ENCODE measurements around the gene DMAC2. TPM values are rescaled to one million over a fixed set of nuclear protein-coding genes. Genes with fewer than 3 reads are reported as not detected.
"Not testable (repeated sequence)": the region's sequence is repeated elsewhere in the genome, so short reads cannot be mapped to it uniquely, and the experiment has no call there.

DMAC2 gene
- total RNA-seq, 1 donor from 2014 or later, result 38.2 TPM

- ATAC-seq (ENCODE audit: low read depth), result no peak
- peaks cover 47% of the 10 kb centered on the region for H3K4me1 Mint-ChIP-seq
- H3K36me3 Mint-ChIP-seq (ENCODE audit: low read depth), result peaks cover 38% of the 10 kb centered on the region
- H3K9me3 Mint-ChIP-seq, result no peaks in the 10 kb centered on the region
- CTCF ChIA-PET, result interaction anchor here (1.5 kb wide), 1 partner anchor 45 kb away, joined by 3 read pairs; the partner anchor contains the start of gene DMAC2
- intact Hi-C loops (cut with micrococcal nuclease), result no loop called here
- H3K27ac Mint-ChIP-seq, result peak overlapping the region; percentile 16
- POLR2A ChIA-PET, result interaction anchor here (1.3 kb wide), 1 partner anchor 12 kb away, joined by 3 read pairs; no protein-coding TSS in a partner anchor
- H3K4me3 Mint-ChIP-seq, result peak overlapping the region; percentile 1
- DNase-seq, result no peak
- H3K27me3 Mint-ChIP-seq, result no peaks in the 10 kb centered on the region
- TF ChIP-seq, protein P1, sequence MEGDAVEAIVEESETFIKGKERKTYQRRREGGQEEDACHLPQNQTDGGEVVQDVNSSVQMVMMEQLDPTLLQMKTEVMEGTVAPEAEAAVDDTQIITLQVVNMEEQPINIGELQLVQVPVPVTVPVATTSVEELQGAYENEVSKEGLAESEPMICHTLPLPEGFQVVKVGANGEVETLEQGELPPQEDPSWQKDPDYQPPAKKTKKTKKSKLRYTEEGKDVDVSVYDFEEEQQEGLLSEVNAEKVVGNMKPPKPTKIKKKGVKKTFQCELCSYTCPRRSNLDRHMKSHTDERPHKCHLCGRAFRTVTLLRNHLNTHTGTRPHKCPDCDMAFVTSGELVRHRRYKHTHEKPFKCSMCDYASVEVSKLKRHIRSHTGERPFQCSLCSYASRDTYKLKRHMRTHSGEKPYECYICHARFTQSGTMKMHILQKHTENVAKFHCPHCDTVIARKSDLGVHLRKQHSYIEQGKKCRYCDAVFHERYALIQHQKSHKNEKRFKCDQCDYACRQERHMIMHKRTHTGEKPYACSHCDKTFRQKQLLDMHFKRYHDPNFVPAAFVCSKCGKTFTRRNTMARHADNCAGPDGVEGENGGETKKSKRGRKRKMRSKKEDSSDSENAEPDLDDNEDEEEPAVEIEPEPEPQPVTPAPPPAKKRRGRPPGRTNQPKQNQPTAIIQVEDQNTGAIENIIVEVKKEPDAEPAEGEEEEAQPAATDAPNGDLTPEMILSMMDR (IDR thresholded peaks at IDR 0.05), result no peak
Measured at GRCh38 chr19:41395355-41395754, 44.4 kb downstream of the DMAC2 start.

- POLR2A ChIA-PET, result no interaction called here
- no peaks in the 10 kb centered on the region for H3K27me3 Mint-ChIP-seq
- CTCF ChIA-PET, result no interaction called here
- H3K4me3 Mint-ChIP-seq, result no peak overlapping the region
- intact Hi-C loops (cut with micrococcal nuclease), result no loop called here
- DNase-seq (no peak), ATAC-seq (ENCODE audit: low read depth) (no peak)
- no peak overlapping the region for H3K27ac Mint-ChIP-seq
- TF ChIP-seq, protein P1 (IDR thresholded peaks at IDR 0.05), result no peak
- peaks cover 28% of the 10 kb centered on the region for H3K4me1 Mint-ChIP-seq
- H3K9me3 Mint-ChIP-seq, result no peaks in the 10 kb centered on the region
- H3K36me3 Mint-ChIP-seq (ENCODE audit: low read depth), result peaks cover 55% of the 10 kb centered on the region
Measured at GRCh38 chr19:41392775-41393174, 46.9 kb downstream of the DMAC2 start.

DNA sequence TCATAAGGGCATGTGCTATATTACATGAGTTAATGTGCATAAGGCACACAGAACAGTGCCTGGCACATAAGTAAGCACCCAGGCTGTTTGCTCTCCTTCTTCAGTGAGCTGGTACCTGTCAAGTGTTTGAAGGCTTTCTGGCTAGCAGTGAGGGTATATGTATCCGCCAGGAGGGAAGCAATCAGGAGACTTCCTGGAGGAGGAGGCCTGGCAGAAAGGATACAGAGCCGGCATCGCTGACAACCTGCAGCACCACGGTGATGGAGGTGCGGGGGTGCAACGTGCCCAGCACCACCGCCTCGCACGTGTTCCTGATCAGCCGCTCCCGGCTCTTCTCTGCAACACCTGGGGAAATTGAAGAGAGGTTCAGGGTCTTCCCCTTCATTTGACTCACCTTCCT, 48.1 kb downstream of the DMAC2 start:
- POLR2A ChIA-PET, result interaction anchor here (0.7 kb wide), 1 partner anchor 8 kb away, joined by 3 read pairs; no protein-coding TSS in a partner anchor
- DNase-seq (no peak), ATAC-seq (ENCODE audit: low read depth) (no peak)
- intact Hi-C loops (cut with micrococcal nuclease), result no loop called here
- Mint-ChIP-seq H3K9me3 (no peaks in the 10 kb centered on the region), H3K27ac (no peak overlapping the region), H3K4me3 (no peak overlapping the region), H3K27me3 (no peaks in the 10 kb centered on the region), H3K36me3 (ENCODE audit: low read depth) (peaks cover 59% of the 10 kb centered on the region), H3K4me1 (peaks cover 18% of the 10 kb centered on the region)
- TF ChIP-seq, protein P1 (IDR thresholded peaks at IDR 0.05), result no peak
- CTCF ChIA-PET, result no interaction called here

DNA sequence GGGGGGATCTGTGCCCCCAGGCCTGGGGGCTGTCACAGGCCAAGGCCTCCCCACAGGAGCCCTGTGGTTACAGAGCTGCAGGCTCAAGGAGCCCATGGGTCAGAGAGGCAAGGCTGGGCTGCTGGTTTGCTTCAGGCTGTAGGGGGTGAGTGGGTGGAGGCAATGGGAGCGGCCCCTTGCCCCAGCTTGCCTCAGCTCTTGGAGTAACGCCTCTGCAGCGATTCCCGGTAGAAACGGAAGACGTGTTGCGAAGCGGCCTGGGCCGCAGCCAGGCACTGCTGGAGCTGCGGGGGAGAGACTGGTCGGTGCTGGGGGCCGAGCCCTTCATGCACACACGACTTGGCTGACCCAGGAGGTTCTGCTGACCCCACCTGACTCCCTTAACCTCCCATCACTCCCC, 53.3 kb downstream of the DMAC2 start:
- ATAC-seq (ENCODE audit: low read depth) (no peak), DNase-seq (no peak)
- no peaks in the 10 kb centered on the region for H3K9me3 Mint-ChIP-seq
- H3K4me3 Mint-ChIP-seq, result no peak overlapping the region
- TF ChIP-seq, protein P1 (IDR thresholded peaks at IDR 0.05), result no peak
- ChIA-PET POLR2A (interaction anchor here (1.2 kb wide), 1 partner anchor 22 kb away, joined by 4 read pairs; the partner anchor contains the start of gene B9D2), CTCF (no interaction called here)
- H3K27me3 Mint-ChIP-seq, result no peaks in the 10 kb centered on the region
- intact Hi-C loops (cut with micrococcal nuclease), result no loop called here
- peaks cover 57% of the 10 kb centered on the region for H3K36me3 Mint-ChIP-seq (ENCODE audit: low read depth)
- H3K4me1 Mint-ChIP-seq, result no peaks in the 10 kb centered on the region
- H3K27ac Mint-ChIP-seq, result no peak overlapping the region

- Mint-ChIP-seq H3K27ac (no peak overlapping the region), H3K4me1 (no peaks in the 10 kb centered on the region), H3K9me3 (no peaks in the 10 kb centered on the region), H3K36me3 (ENCODE audit: low read depth) (peaks cover 39% of the 10 kb centered on the region), H3K4me3 (no peak overlapping the region), H3K27me3 (no peaks in the 10 kb centered on the region)
- ATAC-seq (ENCODE audit: low read depth) (no peak), DNase-seq (no peak)
- intact Hi-C loops (cut with micrococcal nuclease), result no loop called here
- TF ChIP-seq, protein P1 (IDR thresholded peaks at IDR 0.05), result no peak
- ChIA-PET CTCF (no interaction called here), POLR2A (no interaction called here)
Measured at GRCh38 chr19:41384351-41384750, 55.4 kb downstream of the DMAC2 start.

DNA sequence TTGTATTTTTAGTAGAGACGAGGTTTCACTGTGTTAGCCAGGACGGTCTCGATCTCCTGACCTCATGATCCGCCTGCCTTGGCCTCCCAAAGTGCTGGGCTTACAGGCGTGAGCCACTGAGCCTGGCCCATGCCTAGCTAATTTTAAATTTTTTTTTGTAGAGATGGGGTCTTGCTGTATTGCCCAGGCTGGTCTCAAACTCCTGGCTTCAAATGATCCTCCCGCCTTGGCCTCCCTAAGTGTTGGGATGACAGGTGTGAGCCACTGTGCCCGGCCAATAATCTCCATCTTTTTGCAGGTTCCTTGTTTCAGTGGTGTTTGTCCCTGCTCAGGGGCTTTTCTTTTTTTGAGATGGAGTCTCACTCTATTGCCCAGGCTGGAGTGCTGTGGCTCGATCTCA, 58.2 kb downstream of the DMAC2 start:
- H3K27me3 Mint-ChIP-seq; intact Hi-C loops (cut with micrococcal nuclease); H3K9me3 Mint-ChIP-seq; H3K27ac Mint-ChIP-seq; CTCF ChIA-PET; DNase-seq; ATAC-seq (ENCODE audit: low read depth); H3K4me3 Mint-ChIP-seq: not testable (repeated sequence)
- POLR2A ChIA-PET, result interaction anchor here (0.7 kb wide), 1 partner anchor 176 kb away, joined by 11 read pairs; no protein-coding TSS in a partner anchor
- Mint-ChIP-seq H3K4me1 (peaks cover 18% of the 10 kb centered on the region), H3K36me3 (ENCODE audit: low read depth) (peaks cover 18% of the 10 kb centered on the region)
